ENCODE measurements around the gene KCNG2.
A peak's percentile ranks its signal among the peaks of the same experiment; 100 is the strongest.

Gene KCNG2

GRCh38 chr18:79786304-79786703 lies 11.4 kb upstream of the KCNG2 start:
- DNase-seq: no peak

GRCh38 chr18:79786786-79787526 lies 10.8 kb upstream of the KCNG2 start:
- no peak for DNase-seq

GRCh38 chr18:79787527-79787864 lies 10.2 kb upstream of the KCNG2 start:
- DNase-seq: no peak

GRCh38 chr18:79787865-79788733 lies 9.6 kb upstream of the KCNG2 start:
- no peak for DNase-seq

- no peak for DNase-seq
Measured at GRCh38 chr18:79788734-79789085, 9.0 kb upstream of the KCNG2 start.

GRCh38 chr18:79789091-79789891 lies 8.4 kb upstream of the KCNG2 start:
- no peak for DNase-seq

- peak; percentile 81 for DNase-seq
Measured at GRCh38 chr18:79789901-79790890, 7.5 kb upstream of the KCNG2 start.

- DNase-seq: peak; percentile 77
Measured at GRCh38 chr18:79790996-79791972, 6.5 kb upstream of the KCNG2 start.

GRCh38 chr18:79792096-79792987 lies 5.4 kb upstream of the KCNG2 start:
- DNase-seq: no peak

- no peak for DNase-seq
Measured at GRCh38 chr18:79792988-79793355, 4.8 kb upstream of the KCNG2 start.

- no peak for DNase-seq
Measured at GRCh38 chr18:79794846-79795245, 2.9 kb upstream of the KCNG2 start.

GRCh38 chr18:79795446-79795845 lies 2.3 kb upstream of the KCNG2 start:
- no peak for DNase-seq

GRCh38 chr18:79796016-79796415 lies 1.7 kb upstream of the KCNG2 start:
- DNase-seq: no peak

GRCh38 chr18:79796531-79797405 lies 970 bp upstream of the KCNG2 start:
- no peak for DNase-seq

GRCh38 chr18:79798346-79798998 lies 734 bp downstream of the KCNG2 start:
- DNase-seq: no peak

GRCh38 chr18:79798999-79799370 lies 1.2 kb downstream of the KCNG2 start:
- peak; percentile 26 for DNase-seq

GRCh38 chr18:79799619-79800370 lies 2.1 kb downstream of the KCNG2 start:
- peak; percentile 81 for DNase-seq

Data from RPMI8226 (cell line).